GM18868 (cell line): ENCODE results near the gene PDZRN3.
"Not testable (repeated sequence)": the region's sequence is repeated elsewhere in the genome, so short reads cannot be mapped to it uniquely, and the experiment has no call there.

ENCODE experiments used
- ATAC-seq: cut with Tn5 transposase; IDR thresholded peaks from one replicate; pipeline ENCODE4 v1.9.1; 2021; ENCODE audit warnings: mild to moderate bottlenecking, moderate library complexity; ENCODE audit not compliant: unreplicated experiment

Gene PDZRN3

GRCh38 chr3:73470860-73471259 lies 153.9 kb downstream of the PDZRN3 start:
- ATAC-seq = no peak

- ATAC-seq = no peak
These were observed 155.4 kb downstream of the PDZRN3 start for GRCh38 chr3:73469331-73469730.

GRCh38 chr3:73467211-73467610 lies 157.5 kb downstream of the PDZRN3 start:
- no peak for ATAC-seq

- ATAC-seq = no peak
These were observed 158.8 kb downstream of the PDZRN3 start for GRCh38 chr3:73465926-73466325.

GRCh38 chr3:73464126-73464525 lies 160.6 kb downstream of the PDZRN3 start:
- not testable (repeated sequence) for ATAC-seq

GRCh38 chr3:73461547-73461946 lies 163.2 kb downstream of the PDZRN3 start:
- ATAC-seq = no peak

GRCh38 chr3:73459711-73460110 lies 165.0 kb downstream of the PDZRN3 start:
- ATAC-seq = no peak

- no peak for ATAC-seq
These were observed 171.1 kb downstream of the PDZRN3 start for GRCh38 chr3:73453666-73454065.

- ATAC-seq = no peak
These were observed 172.0 kb downstream of the PDZRN3 start for GRCh38 chr3:73452729-73453128.

GRCh38 chr3:73451301-73451944 lies 173.3 kb downstream of the PDZRN3 start:
- ATAC-seq = peak; percentile 41

GRCh38 chr3:73449774-73450173 lies 175.0 kb downstream of the PDZRN3 start:
- peak; percentile 46 for ATAC-seq

- ATAC-seq = peak; percentile 85
These were observed 175.9 kb downstream of the PDZRN3 start for GRCh38 chr3:73448761-73449301.

GRCh38 chr3:73448041-73448440 lies 176.7 kb downstream of the PDZRN3 start:
- no peak for ATAC-seq

- no peak for ATAC-seq
These were observed 177.6 kb downstream of the PDZRN3 start for GRCh38 chr3:73447111-73447510.

- no peak for ATAC-seq
These were observed 178.2 kb downstream of the PDZRN3 start for GRCh38 chr3:73446467-73447110.

- no peak for ATAC-seq
These were observed 181.9 kb downstream of the PDZRN3 start for GRCh38 chr3:73442886-73443285.

GRCh38 chr3:73442152-73442551 lies 182.6 kb downstream of the PDZRN3 start:
- ATAC-seq = no peak

GRCh38 chr3:73437828-73438227 lies 186.9 kb downstream of the PDZRN3 start:
- no peak for ATAC-seq

- no peak for ATAC-seq
These were observed 189.7 kb downstream of the PDZRN3 start for GRCh38 chr3:73435055-73435454.

GRCh38 chr3:73433687-73434086 lies 191.1 kb downstream of the PDZRN3 start:
- peak; percentile 66 for ATAC-seq

- no peak for ATAC-seq
These were observed 191.7 kb downstream of the PDZRN3 start for GRCh38 chr3:73433079-73433478.

GRCh38 chr3:73432706-73433032 lies 192.1 kb downstream of the PDZRN3 start:
- no peak for ATAC-seq
